ENCODE results near the gene NR2E1. TPM values are rescaled to one million over a fixed set of nuclear protein-coding genes. Genes with fewer than 3 reads are reported as not detected.

Gene NR2E1
- total RNA-seq, 2 experiments from 2014 or later = not detected

- no peak for TF ChIP-seq CTCF (IDR thresholded peaks at IDR 0.05)
- ATAC-seq (ENCODE audit: poor library complexity) = no peak
- Mint-ChIP-seq H3K36me3 (ENCODE audit: low read depth) (no peaks in the 10 kb centered on the region), H3K27ac (no peak overlapping the region), H3K4me3 (no peak overlapping the region), H3K4me1 (ENCODE audit: low read depth) (no peaks in the 10 kb centered on the region), H3K27me3 (peaks cover 56% of the 10 kb centered on the region), H3K9me3 (peaks cover 3% of the 10 kb centered on the region)
- no peak overlapping the region for H3K4me3 ChIP-seq (ENCODE audit: low read length)
- intact Hi-C loops (cut with DNase I, micrococcal nuclease) = no loop called here
- POLR2A ChIA-PET = no interaction called here
- DNase-seq = no peak
- CTCF ChIA-PET = no interaction called here
- no peak overlapping the region for H3K27ac ChIP-seq (ENCODE audit: low read depth in 1 of 2, low read length in 2 of 2)
- H3K36me3 ChIP-seq (ENCODE audit: insufficient read depth, low read length) = no peaks in the 10 kb centered on the region
- H3K4me1 ChIP-seq (ENCODE audit: insufficient read depth, low read length) = no peaks in the 10 kb centered on the region
- H3K27me3 ChIP-seq (ENCODE audit: control insufficient read depth in 1 of 2, insufficient read depth in 2 of 2, low read length in 2 of 2) = peaks cover 12 to 44% of the 10 kb centered on the region in 2 experiments
- H3K9me3 ChIP-seq (ENCODE audit: control insufficient read depth in 1 of 2, insufficient read depth in 1 of 2, low read length in 2 of 2) = peaks cover 0 to 3% of the 10 kb centered on the region in 2 experiments
These were observed 20.2 kb upstream of the NR2E1 start for GRCh38 chr6:108145639-108146038.

- no peaks in the 10 kb centered on the region for H3K36me3 ChIP-seq (ENCODE audit: insufficient read depth, low read length)
These were observed 13.4 kb upstream of the NR2E1 start for GRCh38 chr6:108152446-108152845.

GRCh38 chr6:108156180-108156937, 9.5 kb upstream of the NR2E1 start:
- ChIA-PET CTCF (no interaction called here), POLR2A (no interaction called here)
- H3K36me3 Mint-ChIP-seq (ENCODE audit: low read depth) = no peaks in the 10 kb centered on the region
- DNase-seq = no peak
- H3K27me3 Mint-ChIP-seq = peaks cover 88% of the 10 kb centered on the region
- no peak for TF ChIP-seq CTCF (IDR thresholded peaks at IDR 0.05)
- H3K9me3 Mint-ChIP-seq = no peaks in the 10 kb centered on the region
- no peak overlapping the region for H3K4me3 ChIP-seq (ENCODE audit: low read length)
- H3K4me1 Mint-ChIP-seq (ENCODE audit: low read depth) = peaks cover 24% of the 10 kb centered on the region
- H3K27ac ChIP-seq (ENCODE audit: low read depth in 1 of 2, low read length in 2 of 2) = no peak overlapping the region
- H3K27ac Mint-ChIP-seq = no peak overlapping the region
- H3K36me3 ChIP-seq (ENCODE audit: insufficient read depth, low read length) = no peaks in the 10 kb centered on the region
- H3K4me3 Mint-ChIP-seq = peak overlapping the region; percentile 59
- no peak for ATAC-seq (ENCODE audit: poor library complexity)
- intact Hi-C loops (cut with DNase I, micrococcal nuclease) = no loop called here
- H3K4me1 ChIP-seq (ENCODE audit: insufficient read depth, low read length) = peaks cover 20% of the 10 kb centered on the region
- peaks cover 0 to 5% of the 10 kb centered on the region in 2 experiments for H3K9me3 ChIP-seq (ENCODE audit: control insufficient read depth in 1 of 2, insufficient read depth in 1 of 2, low read length in 2 of 2)
- peaks cover 54 to 80% of the 10 kb centered on the region in 2 experiments for H3K27me3 ChIP-seq (ENCODE audit: control insufficient read depth in 1 of 2, insufficient read depth in 2 of 2, low read length in 2 of 2)

More at GRCh38 chr6:108152446-108152845, 13.4 kb upstream of the NR2E1 start:
- Histone ChIP-seq H3K9me3 (ENCODE audit: control insufficient read depth in 1 of 2, insufficient read depth in 1 of 2, low read length in 2 of 2) (peaks cover 0 to 8% of the 10 kb centered on the region in 2 experiments), H3K4me1 (ENCODE audit: insufficient read depth, low read length) (peaks cover 11% of the 10 kb centered on the region), H3K27ac (ENCODE audit: low read depth in 1 of 2, low read length in 2 of 2) (no peak overlapping the region), H3K27me3 (ENCODE audit: control insufficient read depth in 1 of 2, insufficient read depth in 2 of 2, low read length in 2 of 2) (peaks cover 47 to 67% of the 10 kb centered on the region in 2 experiments), H3K4me3 (ENCODE audit: low read length) (no peak overlapping the region)
- no peak for ATAC-seq (ENCODE audit: poor library complexity)
- no peak overlapping the region for H3K4me3 Mint-ChIP-seq
- H3K27me3 Mint-ChIP-seq = peaks cover 85% of the 10 kb centered on the region
- no peak for DNase-seq
- H3K36me3 Mint-ChIP-seq (ENCODE audit: low read depth) = no peaks in the 10 kb centered on the region
- peaks cover 11% of the 10 kb centered on the region for H3K4me1 Mint-ChIP-seq (ENCODE audit: low read depth)
- CTCF ChIA-PET = interaction anchor here (0.6 kb wide), 1 partner anchor 36 kb away, joined by 3 read pairs; no protein-coding TSS in a partner anchor
- intact Hi-C loops (cut with DNase I, micrococcal nuclease) = no loop called here
- POLR2A ChIA-PET = no interaction called here
- no peak overlapping the region for H3K27ac Mint-ChIP-seq
- TF ChIP-seq CTCF (IDR thresholded peaks at IDR 0.05) = no peak
- H3K9me3 Mint-ChIP-seq = peaks cover 3% of the 10 kb centered on the region
